Measurements from ENCODE around the gene ITIH6.

Gene ITIH6

GRCh38 chrX:54715621-54716020, 82.4 kb downstream of the ITIH6 start:
- Mint-ChIP-seq H3K4me1 (ENCODE audit: low read depth) (no peaks in the 10 kb centered on the region), H3K4me3 (no peak overlapping the region), H3K9me3 (no peaks in the 10 kb centered on the region), H3K36me3 (ENCODE audit: low read depth) (no peaks in the 10 kb centered on the region), H3K27me3 (ENCODE audit: low read depth) (no peaks in the 10 kb centered on the region), H3K27ac (no peak overlapping the region)
- DNase-seq (ENCODE audit: low spot score), result no peak

GRCh38 chrX:54714424-54714823, 83.6 kb downstream of the ITIH6 start:
- Mint-ChIP-seq H3K4me3 (no peak overlapping the region), H3K36me3 (ENCODE audit: low read depth) (no peaks in the 10 kb centered on the region), H3K27me3 (ENCODE audit: low read depth) (no peaks in the 10 kb centered on the region), H3K9me3 (no peaks in the 10 kb centered on the region), H3K27ac (no peak overlapping the region), H3K4me1 (ENCODE audit: low read depth) (no peaks in the 10 kb centered on the region)
- no peak for DNase-seq (ENCODE audit: low spot score)

- Mint-ChIP-seq H3K4me1 (ENCODE audit: low read depth) (no peaks in the 10 kb centered on the region), H3K4me3 (no peak overlapping the region), H3K9me3 (no peaks in the 10 kb centered on the region), H3K27ac (no peak overlapping the region), H3K36me3 (ENCODE audit: low read depth) (no peaks in the 10 kb centered on the region), H3K27me3 (ENCODE audit: low read depth) (no peaks in the 10 kb centered on the region)
- DNase-seq (ENCODE audit: low spot score), result no peak
Measured at GRCh38 chrX:54711735-54712134, 86.3 kb downstream of the ITIH6 start.

DNA sequence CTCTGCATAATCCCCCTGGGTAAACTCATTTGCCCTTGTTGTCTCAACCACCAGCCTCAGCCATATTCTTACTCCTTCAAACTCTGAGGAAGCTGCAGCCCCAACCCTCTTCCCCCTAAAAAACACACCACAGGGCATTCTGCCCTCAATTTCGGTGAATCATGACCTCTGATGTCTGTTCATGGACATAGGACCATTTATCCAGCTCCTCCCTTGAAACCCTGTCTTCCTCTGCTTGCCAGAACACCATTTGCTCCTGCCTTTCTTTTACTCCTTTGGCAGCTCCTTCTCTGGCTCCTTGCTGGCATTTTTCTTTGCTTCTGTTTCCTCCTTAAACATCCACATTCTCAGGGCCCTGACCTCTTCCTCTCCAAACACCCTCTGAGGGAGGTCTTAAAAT, 87.1 kb downstream of the ITIH6 start:
- Mint-ChIP-seq H3K4me3 (no peak overlapping the region), H3K27ac (no peak overlapping the region), H3K27me3 (ENCODE audit: low read depth) (no peaks in the 10 kb centered on the region), H3K4me1 (ENCODE audit: low read depth) (no peaks in the 10 kb centered on the region), H3K9me3 (no peaks in the 10 kb centered on the region), H3K36me3 (ENCODE audit: low read depth) (no peaks in the 10 kb centered on the region)
- no peak for DNase-seq (ENCODE audit: low spot score)

GRCh38 chrX:54708404-54708803, 89.7 kb downstream of the ITIH6 start:
- DNase-seq (ENCODE audit: low spot score), result no peak
- H3K4me1 Mint-ChIP-seq (ENCODE audit: low read depth), result no peaks in the 10 kb centered on the region
- H3K9me3 Mint-ChIP-seq, result no peaks in the 10 kb centered on the region
- H3K36me3 Mint-ChIP-seq (ENCODE audit: low read depth), result no peaks in the 10 kb centered on the region
- no peaks in the 10 kb centered on the region for H3K27me3 Mint-ChIP-seq (ENCODE audit: low read depth)
- no peak overlapping the region for H3K4me3 Mint-ChIP-seq
- no peak overlapping the region for H3K27ac Mint-ChIP-seq
